ENCODE data around the gene CYRIA.

Gene CYRIA

DNA sequence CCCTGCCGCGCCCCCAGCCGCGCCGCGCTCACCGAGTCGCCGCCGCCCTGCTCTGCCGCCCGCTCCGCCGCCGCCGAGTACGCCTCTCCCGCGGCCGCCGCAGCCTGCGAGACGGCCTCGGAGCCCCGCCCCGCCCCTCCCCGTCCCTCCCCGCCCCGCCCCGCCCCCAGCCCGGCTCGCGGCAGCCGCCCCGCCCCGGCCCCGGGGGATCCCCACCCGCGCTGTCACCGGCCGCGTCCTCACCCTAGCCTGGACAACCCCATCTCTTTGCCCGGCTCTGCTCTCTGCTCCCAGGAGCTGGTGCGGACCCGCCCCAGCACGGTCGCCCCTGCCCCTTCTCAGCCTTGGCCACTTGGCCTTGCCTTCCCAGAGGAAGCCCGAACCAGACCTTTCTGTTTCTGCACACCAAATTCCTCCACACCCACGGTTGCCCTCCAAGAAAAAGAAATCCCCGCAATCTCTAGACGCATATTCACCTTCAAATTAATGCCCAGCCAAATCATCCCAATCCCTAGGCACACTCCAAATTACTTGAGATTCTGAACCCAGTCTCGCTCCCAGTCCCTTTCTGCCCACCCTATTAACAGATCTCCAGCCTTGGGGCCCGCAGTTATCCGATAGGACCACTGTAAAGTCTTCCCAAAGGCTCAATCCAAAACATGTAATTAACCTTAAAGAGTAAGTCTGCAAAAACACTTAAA, at the start of gene CYRIA:
TSS of gene CYRIA (minus strand) at position 87 of the 701 bp plus-strand sequence. CDS start 77,715 bp downstream, outside the sequence.
- DNase-seq, result peak in 5 of 6 experiments; percentile 22 to 58 (median 25)

DNA sequence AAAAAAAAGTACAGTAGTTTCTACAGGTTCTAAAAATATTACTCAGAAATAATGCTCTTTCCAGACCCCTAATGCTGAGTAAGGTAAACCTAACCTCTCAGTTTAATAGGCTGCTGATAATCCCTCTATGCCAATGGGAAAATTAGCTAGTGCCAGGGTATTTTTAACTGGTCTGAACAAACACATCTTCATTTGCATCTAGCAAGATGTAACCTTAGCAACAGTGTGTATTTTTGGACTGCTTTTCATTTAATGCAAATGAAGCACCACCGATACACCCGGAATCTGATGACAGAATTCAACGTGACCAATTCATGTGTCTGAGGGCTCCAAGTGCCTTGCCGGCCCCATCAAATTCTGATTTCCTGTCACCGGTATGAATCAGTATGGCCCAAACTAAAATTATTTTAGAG, 47.4 kb upstream of the CYRIA start:
- DNase-seq, result no peak

DNA sequence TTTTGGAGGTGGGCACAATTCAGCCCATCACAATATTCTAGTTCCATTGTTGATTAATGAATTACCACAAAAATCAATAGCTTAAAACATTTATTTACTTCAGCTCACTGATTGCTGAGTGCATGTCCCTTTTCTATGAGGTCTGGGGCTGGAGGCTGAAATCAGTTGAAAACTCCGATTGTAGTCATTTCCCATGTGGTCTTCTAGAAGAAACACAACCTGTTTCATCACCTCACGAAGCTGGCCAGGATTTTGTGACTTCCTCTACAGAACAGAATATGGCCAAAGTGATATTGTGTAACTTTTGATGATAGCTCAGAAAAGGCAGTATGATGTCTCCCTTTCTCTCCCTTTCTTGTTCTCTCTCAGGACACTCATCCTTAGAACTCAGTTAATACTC, 44.1 kb upstream of the CYRIA start:
- DNase-seq, result no peak

DNA sequence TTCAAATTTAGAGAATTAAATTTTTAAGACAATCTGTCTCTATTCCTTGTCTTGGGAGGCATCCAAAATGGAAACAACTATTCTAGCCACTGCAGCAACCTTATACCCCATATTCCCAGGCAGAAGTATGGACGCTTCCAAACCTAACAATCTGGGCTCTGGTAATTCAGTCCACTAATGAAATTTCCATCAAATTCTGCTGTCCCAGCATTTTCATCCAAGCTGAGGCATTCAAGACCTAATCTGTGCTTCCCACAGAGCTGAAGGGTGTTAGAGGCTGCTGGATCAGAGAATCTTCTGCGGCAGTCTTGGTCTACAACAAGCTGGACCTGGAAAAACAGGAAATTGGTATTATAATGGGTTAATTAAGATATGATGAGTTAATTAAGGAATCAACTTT, 42.5 kb upstream of the CYRIA start:
- DNase-seq, result no peak

DNA sequence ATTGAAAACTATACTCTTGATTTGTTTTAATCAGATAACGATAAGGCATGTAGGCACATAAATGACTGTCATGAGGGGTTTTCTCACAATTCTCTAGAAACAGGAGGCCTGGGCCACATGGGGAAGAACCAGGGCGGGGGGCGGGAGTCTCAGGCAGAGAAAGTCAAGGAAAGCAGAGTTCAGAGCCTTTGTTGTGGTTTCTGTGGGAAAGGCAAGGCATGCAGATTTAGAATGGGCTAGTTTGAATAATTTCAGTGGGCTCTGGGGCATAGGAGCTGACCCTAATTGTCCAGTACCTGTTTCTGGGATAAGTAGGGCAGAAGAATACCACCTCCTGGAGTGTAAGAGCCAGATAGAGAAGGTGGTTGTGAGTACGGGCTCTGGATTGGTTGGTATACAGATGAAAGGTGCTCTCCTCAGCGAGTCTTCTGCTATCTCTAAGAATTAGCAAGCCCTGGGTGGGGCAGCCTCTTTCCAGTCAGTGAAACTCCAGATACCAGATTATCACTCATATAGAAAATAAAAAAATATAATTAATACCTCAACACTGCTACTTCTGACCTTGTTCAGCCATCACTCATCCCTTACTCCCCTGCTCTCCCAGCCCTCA, 41.5 kb upstream of the CYRIA start:
- DNase-seq, result no peak

DNA sequence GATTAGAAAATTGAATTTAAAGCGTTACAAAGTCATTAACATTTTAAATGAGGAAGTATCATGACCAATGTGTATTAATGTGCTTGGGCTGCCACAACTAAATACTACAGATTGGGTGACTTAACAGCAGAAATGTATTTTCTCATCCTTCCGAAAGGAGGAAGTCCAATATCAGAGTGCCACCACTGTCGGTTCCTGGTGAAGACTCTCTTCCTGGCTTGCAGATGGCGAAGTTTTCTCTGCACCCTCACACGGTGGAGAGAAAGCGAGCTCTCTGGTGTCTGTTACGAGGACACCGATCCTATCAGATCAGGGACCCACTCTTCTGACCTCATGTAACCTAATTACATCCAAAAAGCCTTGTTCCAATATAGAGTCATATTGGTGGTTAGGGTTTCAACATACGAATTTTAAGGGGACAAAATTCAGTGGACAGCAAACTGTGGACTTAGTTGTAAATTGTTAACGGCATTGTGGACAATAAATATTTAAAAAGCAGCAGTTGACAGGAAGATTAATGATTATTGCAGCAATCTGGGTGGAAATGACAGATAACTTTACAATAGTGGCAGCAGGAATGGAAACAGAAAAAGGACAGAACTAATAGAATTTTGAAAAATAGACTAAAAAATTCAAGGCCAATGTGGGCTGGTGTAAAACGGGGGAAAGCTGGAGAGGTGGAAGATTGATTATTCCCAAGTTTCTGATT, 35.1 kb upstream of the CYRIA start:
- no peak for DNase-seq

DNA sequence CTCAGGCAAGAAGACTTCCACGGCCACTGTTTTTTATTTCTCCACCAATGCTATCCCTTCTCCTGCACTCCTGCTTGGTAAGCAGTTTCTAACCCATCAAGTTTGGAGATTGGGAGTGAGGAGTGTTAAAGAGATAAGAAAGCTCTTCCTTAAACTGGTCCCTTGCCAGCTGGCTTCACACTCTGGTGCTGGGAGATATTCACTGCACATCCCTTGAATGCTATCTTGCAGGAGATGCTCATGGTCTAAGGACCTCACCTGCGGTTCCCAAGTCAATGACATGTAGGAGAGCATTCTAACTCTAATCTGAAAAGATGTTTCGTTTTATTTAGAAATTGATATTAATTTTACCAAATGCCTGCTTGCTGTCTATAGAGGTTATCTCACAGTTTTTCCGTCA, 28.2 kb upstream of the CYRIA start:
- DNase-seq, result no peak

DNA sequence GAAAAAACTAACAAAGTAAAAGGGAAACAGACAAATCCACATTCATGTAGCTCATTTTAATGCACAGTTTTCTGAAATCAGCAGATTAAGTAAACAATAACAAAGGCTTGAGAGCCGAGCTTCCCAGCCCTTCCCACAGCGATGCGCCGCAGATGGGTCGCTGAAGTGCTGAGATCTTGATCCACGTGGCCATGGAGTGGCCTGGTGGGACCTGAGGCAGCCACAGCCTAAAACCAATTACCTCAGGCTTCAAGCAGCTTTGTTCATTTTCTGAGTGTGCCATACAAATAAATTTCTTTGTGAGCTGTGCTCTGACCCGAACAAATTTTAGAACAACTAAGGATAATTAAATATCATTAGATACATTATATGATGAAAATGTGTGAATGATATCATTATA, 25.6 kb upstream of the CYRIA start:
- no peak for DNase-seq

DNA sequence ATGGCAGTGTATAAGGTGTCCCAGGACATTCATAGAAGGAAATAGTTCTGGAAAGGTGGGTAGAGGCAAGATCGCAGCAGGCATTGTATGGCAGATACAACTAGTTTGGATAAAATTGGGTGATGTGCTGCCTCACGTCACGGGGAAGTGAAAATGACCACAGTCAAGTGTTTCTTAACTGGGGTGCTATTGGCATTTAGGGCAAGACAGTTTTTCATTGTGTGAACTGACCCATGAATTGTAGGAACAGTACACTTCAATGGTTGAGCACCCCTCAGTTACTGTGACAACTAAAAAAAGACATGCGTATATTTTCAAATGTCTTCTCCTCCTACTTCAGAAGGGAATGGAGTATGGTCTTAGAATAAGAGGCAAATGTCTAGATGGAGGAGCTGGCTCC, 22.3 kb upstream of the CYRIA start:
- DNase-seq, result no peak

DNA sequence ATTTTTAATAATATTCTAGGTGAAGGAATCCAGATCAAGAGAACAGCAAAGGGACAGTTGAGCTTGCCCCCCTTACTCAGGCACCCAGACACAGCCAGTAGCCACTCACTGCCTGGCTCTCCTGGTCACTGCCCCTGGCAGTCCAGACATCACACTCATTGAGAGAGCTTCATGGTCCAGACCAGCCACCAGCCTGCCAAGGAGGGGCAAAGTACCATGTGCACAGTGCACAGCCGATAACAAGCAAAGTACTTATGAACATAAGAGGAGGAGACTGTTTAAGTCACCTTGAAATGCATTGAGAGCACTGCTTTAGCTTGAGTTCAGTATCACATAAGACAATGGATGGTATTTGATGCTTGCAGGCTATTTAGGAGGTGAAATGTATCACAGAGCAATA, 21.6 kb upstream of the CYRIA start:
- DNase-seq, result no peak

DNA sequence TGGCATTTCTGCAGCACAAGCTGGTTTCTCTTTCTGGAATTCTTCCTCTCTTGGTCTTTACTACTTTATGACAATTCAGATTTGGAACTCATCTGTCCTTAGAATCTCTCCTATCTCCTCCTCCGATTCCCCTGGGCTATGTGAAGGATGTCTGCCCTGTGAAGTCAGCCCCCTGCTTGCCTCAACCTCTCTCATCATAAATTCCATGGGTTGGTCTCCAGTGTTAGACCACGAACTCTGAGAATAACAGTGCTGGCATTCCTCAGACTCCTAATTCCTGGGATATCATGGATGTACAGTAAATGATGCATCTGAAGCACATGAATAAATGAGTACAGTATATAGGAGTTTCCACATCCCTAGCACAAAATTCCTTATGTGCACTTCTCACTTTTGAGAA, 21.0 kb upstream of the CYRIA start:
- no peak for DNase-seq

DNA sequence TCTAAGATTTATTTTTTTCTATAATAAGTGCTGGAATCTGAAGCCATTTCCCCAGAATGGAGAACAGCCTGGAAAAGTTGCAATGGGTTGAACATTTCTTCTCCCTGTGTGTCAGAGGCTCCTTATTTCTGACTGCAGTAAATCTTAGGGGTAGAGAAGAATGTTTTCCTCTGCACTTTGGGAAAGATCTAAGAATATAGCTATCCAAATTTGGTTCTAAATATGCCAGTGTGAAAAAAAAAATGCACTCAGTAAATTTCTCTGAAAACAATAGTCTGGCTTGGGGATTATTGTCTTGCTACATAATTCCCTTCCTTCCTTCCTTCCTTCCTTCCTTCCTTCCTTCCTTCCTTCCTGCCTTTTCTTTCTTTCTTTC, 19.7 kb upstream of the CYRIA start:
- no peak for DNase-seq

DNA sequence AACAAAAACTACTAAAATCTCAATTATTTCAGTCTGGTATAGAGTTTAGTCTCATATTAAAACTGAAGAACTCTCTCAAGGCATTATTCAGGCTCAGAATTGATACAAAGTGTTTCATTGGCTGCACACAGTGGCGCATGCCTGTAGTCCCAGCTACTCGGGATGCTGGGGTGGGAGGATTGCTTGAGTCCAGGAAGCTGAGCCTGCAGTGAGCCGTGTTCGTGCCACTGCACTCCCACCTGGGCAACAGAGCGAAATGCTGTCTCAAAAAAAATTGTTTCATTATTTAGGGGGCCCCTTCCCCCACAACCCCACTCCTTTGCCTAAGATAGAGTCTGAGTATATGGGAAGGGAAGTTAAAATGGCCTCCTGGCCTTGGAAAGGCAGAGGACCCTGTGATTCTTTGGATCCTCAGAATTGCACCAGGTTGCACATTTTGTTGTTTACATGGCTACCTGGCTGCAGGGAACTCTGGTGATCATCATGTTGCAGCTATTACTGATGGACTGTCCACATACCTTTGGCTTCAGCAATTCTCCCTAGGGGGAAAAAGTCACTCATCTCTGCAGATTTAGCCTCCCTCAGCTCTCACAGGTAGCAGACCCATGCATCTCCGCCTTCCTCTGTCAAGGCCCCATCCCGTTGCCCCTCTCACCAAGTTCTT, 19.2 kb upstream of the CYRIA start:
- DNase-seq, result no peak

DNA sequence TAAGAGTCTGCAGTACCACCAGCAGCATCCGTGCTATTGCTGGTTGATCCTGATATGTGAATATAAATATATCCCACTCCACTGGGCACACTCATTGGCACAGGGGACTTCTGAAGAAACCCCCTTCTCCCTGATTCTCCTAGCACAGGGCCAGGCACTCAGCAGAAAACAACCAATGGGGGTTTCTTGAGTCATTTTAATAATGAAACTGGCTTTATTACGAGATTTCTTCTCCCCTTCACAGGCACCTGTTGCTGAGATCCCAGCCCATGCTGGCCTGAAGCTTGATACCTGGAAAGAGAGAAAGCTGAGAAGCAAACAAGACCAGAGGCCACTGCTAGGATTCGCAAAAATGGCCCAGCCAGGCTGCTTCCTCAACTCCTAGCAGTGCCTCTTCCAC, 17.9 kb upstream of the CYRIA start:
- no peak for DNase-seq

DNA sequence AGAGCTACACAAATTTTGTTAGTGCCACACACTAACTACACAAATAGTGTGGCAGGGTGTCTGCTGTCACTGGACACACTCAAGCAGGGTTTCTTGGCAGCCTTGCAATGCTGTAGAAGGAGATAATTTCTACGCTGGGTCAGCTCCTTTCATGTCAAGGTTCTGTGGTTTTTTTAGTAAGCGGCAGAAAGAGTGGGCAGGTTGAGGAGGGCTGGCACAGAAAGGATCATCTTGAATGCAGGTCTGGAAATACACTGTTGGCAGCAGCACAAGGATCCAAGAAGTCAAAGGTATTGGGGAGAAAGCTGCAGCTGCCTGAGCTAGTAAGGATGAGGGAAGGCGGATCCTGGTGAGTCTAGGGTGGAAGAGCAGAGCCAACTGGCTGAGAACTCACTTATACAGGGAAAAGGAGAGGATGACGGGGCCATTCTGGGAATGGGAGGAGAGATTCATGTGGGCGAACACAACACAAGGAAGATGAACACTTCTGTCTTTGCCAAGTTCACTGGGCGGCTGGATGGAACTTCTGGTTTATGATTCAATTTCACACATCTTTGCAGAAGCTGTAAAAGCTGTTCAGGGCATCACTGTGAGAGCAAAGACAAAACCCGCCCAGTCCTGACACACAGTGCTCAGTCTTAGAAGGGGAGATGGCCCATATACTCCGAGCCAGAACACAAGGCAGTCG, 16.9 kb upstream of the CYRIA start:
- DNase-seq, result no peak

DNA sequence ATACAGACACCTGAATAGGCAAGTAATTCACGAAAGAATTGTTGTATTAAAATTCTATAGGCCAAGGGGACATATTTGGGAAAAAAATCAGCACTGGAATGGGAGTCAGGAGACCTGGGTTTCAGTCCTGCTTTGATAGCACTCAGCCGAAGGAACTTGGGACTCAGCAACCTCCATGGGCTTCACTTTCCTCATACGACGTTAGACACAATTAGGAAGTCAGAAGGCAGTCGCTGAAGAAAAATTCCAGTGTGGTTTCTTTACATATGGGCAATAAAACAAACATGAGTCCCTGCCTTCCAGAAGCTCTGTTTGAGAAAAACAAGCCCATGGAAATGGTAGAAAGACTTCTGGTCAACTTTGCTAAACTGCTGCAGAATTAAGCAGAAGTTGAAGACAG, 15.1 kb upstream of the CYRIA start:
- DNase-seq, result no peak

DNA sequence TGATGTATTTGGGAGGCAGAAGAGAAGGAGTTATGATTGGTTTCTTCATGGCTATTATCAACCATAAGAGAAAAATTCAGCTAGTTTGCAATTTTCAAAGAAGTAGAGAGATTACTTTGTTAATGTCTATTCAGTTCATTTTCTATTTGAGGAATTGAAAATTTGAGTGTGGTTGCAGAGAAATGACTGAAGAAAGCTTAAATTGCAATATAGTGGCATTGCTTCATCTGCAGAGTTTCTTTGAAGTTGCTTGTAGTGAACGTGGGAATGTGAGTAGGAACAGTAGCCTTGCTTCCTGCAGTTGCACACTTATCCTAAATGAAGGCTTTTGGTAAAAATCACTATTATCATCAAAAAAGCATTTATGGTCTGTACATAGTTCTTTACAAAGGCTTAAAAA, 14.7 kb upstream of the CYRIA start:
- no peak for DNase-seq

DNA sequence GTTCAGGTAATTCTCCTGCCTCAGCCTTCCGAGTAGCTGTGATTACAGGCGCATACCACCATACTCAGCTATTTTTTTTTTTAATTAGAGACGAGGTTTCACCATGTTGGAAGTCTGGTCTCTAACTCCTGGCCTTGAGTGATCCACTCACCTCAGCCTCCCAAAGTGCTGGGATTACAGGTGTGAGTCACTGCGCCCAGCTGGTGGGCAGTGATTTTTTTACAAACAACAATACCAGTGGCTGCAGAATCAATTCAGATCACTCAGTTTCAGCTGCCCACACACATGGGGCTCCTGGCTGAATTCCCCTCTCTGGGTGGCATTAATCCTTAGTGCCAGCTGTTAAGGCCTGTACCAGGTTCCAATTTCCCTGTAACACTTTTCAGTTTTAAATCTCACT, 13.3 kb upstream of the CYRIA start:
- no peak for DNase-seq

DNA sequence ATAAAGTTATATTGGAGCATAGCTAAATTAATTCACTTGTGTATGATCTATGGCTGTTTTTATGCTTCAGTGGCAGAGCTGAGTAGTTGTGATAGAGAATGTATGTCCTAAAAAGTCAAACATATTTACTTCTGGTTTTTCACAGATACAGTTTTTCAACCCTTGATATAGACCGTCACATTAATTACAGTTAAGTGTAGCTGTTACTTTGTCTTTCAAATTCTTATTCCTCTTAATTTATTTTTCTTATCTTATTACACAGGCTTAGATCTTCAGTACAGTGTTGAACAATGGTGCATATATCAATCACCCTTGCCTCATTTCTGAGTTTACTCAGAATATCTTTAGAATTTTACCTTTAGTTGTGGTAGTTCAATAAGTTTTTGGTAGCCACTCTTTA, 12.2 kb upstream of the CYRIA start:
- no peak for DNase-seq

DNA sequence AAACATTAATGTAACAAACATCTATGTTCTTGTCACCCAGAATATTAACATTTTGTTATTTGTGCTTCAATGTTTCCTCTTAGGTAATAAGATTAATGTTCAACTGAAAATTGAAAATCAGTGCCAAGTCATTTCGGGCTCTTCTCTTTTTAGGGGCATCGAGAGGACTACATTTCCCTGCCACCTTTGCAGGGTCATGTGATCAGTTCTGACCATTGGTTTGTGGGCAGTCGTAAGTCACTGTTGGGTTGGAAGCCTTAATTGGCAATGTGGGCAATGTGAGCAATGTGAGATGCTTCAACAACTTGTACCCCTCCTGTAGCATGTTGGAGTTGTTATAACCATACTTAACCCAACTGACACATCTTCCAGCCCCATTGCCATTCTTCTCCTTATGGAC, 10.1 kb upstream of the CYRIA start:
- DNase-seq, result no peak

DNA sequence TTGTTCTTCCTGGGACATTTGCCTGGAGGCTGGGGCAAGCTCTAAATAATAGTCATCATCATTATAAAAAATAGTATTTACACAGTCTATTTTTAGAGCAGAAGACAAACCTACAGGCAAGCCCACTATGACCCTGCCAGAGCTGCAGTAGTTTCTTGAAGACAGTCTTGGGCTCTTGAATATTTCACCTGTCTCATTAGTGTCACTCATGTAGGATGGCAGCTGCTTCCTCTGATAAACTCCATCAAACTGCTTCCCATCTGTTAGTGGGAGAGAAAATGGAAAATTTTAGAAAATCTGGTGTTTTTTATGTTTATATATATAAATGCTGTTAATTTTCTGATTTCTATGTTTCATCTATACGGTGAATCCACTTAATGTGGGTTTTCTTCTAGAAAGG, 8.5 kb upstream of the CYRIA start:
- no peak for DNase-seq

DNA sequence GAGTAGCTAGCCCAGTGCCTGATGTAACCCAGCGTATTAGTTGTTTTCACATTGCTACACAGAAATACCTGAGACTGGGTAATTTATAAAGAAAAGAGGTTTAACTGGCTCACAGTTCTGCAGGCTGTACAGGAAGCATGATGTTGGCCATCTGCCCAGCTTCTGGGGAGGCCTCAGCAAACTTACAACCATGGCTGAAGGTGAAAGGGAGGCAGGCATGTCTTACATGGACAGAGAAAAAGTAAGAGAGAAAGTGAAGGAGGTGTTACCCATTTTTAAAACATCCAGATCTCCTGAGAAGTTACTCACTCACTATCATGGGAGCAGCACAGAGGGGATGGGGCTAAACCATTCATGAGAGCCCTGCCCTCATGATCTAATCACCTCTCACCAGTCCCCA, 6.1 kb upstream of the CYRIA start:
- DNase-seq, result no peak

DNA sequence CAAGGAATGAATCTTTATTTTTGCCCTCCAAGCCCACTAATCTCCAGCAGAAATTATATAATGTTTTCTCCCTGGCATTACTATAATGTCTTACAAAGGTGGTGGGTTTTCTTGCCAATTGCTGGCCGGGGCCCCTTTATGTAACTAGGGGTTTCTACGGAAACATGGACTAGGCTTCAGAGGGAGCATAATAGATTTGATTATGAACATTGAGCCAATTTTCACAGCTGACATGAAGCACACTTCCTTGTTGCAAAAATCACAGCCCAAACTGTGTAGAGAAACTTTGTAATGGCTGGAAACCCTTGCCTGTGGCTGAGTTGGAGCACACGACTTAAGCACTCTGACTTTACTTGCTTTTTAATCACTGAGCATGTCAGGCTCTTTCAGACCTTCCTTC, 3.8 kb upstream of the CYRIA start:
- no peak for DNase-seq
